ACC112 (cell line): ENCODE results near the gene MTX2.
"Not testable (repeated sequence)": the region's sequence is repeated elsewhere in the genome, so short reads cannot be mapped to it uniquely, and the experiment has no call there.

Experiments used
- H2AFZ ChIP-seq: fragments of 200-600 bp; sonication (generic); one replicate; pipeline ENCODE4 v1.6.0; 2017; ENCODE audit warnings: antibody characterized with exemption, low read length; ENCODE audit not compliant: unreplicated experiment
- H3K27ac ChIP-seq: fragments of 200-600 bp; sonication (generic); 2 replicates; pipeline ENCODE4 v1.5.1; 2014; ENCODE audit warnings: low read depth, mild to moderate bottlenecking, antibody characterized with exemption, low read length, moderate library complexity
- H3K27me3 ChIP-seq: fragments of 200-600 bp; sonication (generic); 2 replicates; pipeline ENCODE4 v1.6.1; 2014; ENCODE audit warnings: mild to moderate bottlenecking, antibody characterized with exemption, low read length, moderate library complexity, mixed read lengths; ENCODE audit not compliant: insufficient read depth
- H3K36me3 ChIP-seq: fragments of 200-600 bp; sonication (generic); 2 replicates; pipeline ENCODE4 v1.6.1; 2016; ENCODE audit warnings: mild to moderate bottlenecking, antibody characterized with exemption, low read length, moderate library complexity, mixed read lengths; ENCODE audit not compliant: insufficient read depth
- H3K4me1 ChIP-seq: fragments of 200-600 bp; sonication (generic); one replicate; pipeline ENCODE4 v1.6.1; 2016; ENCODE audit warnings: low read length, mixed read lengths; ENCODE audit not compliant: insufficient read depth, unreplicated experiment, control insufficient read depth
- H3K4me3 ChIP-seq: fragments of 200-600 bp; sonication (generic); 2 replicates; pipeline ENCODE4 v1.5.1; 2014; ENCODE audit warnings: mild to moderate bottlenecking, low read depth, low read length
- H3K79me2 ChIP-seq: fragments of 200-600 bp; sonication (generic); one replicate; pipeline ENCODE4 v1.6.0; 2016; ENCODE audit warnings: low read length; ENCODE audit not compliant: control insufficient read depth, unreplicated experiment, insufficient read depth

Gene MTX2

GRCh38 chr2:176370467-176371171, 101.4 kb downstream of the MTX2 start:
- H3K4me1 ChIP-seq: no peaks in the 10 kb centered on the region
- H3K4me3 ChIP-seq: no peak overlapping the region
- no peaks in the 10 kb centered on the region for H3K36me3 ChIP-seq
- H3K27me3 ChIP-seq: no peaks in the 10 kb centered on the region
- H2AFZ ChIP-seq: no peak overlapping the region
- no peak overlapping the region for H3K27ac ChIP-seq
- H3K79me2 ChIP-seq: no peaks in the 10 kb centered on the region

GRCh38 chr2:176373155-176373554, 103.9 kb downstream of the MTX2 start:
- H3K4me3 ChIP-seq, H3K36me3 ChIP-seq, H3K27ac ChIP-seq, H2AFZ ChIP-seq, H3K79me2 ChIP-seq, H3K27me3 ChIP-seq, H3K4me1 ChIP-seq: not testable (repeated sequence)

GRCh38 chr2:176378323-176378722, 109.1 kb downstream of the MTX2 start:
- H3K4me1 ChIP-seq: no peaks in the 10 kb centered on the region
- no peak overlapping the region for H2AFZ ChIP-seq
- H3K36me3 ChIP-seq: no peaks in the 10 kb centered on the region; the same call in 1 of the 2 replicates
- H3K4me3 ChIP-seq: no peak overlapping the region
- H3K27me3 ChIP-seq: no peaks in the 10 kb centered on the region
- no peak overlapping the region for H3K27ac ChIP-seq
- H3K79me2 ChIP-seq: no peaks in the 10 kb centered on the region

- H3K4me3 ChIP-seq: no peak overlapping the region
- no peaks in the 10 kb centered on the region for H3K4me1 ChIP-seq
- H3K36me3 ChIP-seq: no peaks in the 10 kb centered on the region; the same call in 1 of the 2 replicates
- no peak overlapping the region for H3K27ac ChIP-seq
- no peak overlapping the region for H2AFZ ChIP-seq
- no peaks in the 10 kb centered on the region for H3K27me3 ChIP-seq
- no peaks in the 10 kb centered on the region for H3K79me2 ChIP-seq
Measured at GRCh38 chr2:176380341-176380740, 111.1 kb downstream of the MTX2 start.

GRCh38 chr2:176383100-176383499, 113.9 kb downstream of the MTX2 start:
- H3K79me2 ChIP-seq: no peaks in the 10 kb centered on the region
- no peaks in the 10 kb centered on the region for H3K27me3 ChIP-seq
- no peaks in the 10 kb centered on the region for H3K4me1 ChIP-seq

GRCh38 chr2:176383836-176384442, 114.7 kb downstream of the MTX2 start:
- H3K27ac ChIP-seq: no peak overlapping the region
- no peak overlapping the region for H3K4me3 ChIP-seq
- no peak overlapping the region for H2AFZ ChIP-seq
- no peaks in the 10 kb centered on the region for H3K79me2 ChIP-seq
- H3K36me3 ChIP-seq: no peaks in the 10 kb centered on the region; the same call in 1 of the 2 replicates
- no peaks in the 10 kb centered on the region for H3K27me3 ChIP-seq
- no peaks in the 10 kb centered on the region for H3K4me1 ChIP-seq

More at GRCh38 chr2:176383100-176383499, 113.9 kb downstream of the MTX2 start:
- no peaks in the 10 kb centered on the region; the same call in 1 of the 2 replicates for H3K36me3 ChIP-seq
- no peak overlapping the region for H3K27ac ChIP-seq
- no peak overlapping the region for H2AFZ ChIP-seq
- H3K4me3 ChIP-seq: no peak overlapping the region

- Histone ChIP-seq H3K4me3 (no peak overlapping the region), H3K27ac (no peak overlapping the region), H3K79me2 (no peaks in the 10 kb centered on the region), H2AFZ (no peak overlapping the region), H3K4me1 (peaks cover 2% of the 10 kb centered on the region), H3K36me3 (no peaks in the 10 kb centered on the region), H3K27me3 (no peaks in the 10 kb centered on the region)
Measured at GRCh38 chr2:176385219-176385759, 116.0 kb downstream of the MTX2 start.

GRCh38 chr2:176385838-176386237, 116.6 kb downstream of the MTX2 start:
- no peak overlapping the region for H3K4me3 ChIP-seq
- no peaks in the 10 kb centered on the region for H3K79me2 ChIP-seq
- no peaks in the 10 kb centered on the region for H3K27me3 ChIP-seq
- H3K36me3 ChIP-seq: no peaks in the 10 kb centered on the region
- H2AFZ ChIP-seq: no peak overlapping the region
- peaks cover 8% of the 10 kb centered on the region for H3K4me1 ChIP-seq
- no peak overlapping the region for H3K27ac ChIP-seq
